Measurements from ENCODE around the gene SMAD1.

SMAD1 gene

DNA sequence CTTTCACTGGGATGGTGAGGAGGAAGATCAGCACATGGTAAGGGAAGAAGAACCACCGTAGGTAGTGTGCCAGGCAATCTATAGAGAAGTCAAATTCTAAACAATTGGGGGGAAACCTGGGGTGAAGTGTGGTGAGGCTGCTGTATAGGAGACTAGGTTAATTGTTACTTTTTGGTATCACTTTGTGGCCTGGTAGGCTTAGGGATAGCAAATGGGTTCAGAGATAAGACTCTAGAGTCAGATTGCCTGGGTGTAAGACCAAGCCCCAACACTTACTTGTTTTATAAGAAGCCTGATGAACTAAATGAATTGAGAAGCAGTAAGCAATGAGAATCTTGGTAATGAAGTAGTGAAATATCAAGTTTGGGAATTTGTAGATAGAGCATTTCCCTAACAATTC is 8.7 kb downstream of the SMAD1 start:
- no peak for DNase-seq

DNA sequence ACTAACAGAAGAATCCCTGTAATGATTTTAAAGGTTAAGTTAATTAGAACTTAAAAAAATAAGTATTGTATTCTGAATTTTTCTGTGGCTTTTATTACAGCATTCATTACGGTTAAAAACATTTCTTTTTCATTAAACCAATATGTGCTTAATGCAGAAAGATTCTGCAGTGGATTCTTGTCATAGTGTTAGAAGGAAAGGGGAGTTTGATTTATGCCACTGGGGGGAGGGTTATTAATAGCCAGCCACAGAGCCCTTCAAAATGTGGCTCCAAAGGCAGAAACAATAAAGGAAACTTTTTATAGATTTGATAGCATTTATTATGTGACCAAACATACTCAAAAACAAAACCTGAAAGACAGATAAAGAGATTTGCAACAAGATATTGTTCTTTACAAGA is 9.1 kb downstream of the SMAD1 start:
- no peak for DNase-seq

DNA sequence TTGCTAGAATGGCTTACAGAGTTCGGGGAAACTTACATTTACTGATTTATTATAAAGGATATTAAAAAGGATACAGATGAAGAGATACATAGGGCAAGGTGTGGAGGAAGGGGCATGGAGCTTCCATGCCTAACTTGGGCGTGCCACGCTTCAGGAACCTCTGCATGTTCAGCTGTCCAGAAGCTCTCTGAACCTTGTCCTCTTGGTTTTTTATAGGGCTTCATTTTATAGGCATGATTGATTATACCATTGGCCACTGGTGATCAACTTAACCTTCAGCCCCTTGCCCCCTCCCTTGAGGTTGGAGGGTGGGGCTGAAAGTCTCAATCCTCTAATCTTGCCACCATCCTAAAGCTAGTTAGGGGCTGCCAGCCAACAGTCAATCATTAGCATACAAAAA is 10.7 kb downstream of the SMAD1 start:
- no peak for DNase-seq

DNA sequence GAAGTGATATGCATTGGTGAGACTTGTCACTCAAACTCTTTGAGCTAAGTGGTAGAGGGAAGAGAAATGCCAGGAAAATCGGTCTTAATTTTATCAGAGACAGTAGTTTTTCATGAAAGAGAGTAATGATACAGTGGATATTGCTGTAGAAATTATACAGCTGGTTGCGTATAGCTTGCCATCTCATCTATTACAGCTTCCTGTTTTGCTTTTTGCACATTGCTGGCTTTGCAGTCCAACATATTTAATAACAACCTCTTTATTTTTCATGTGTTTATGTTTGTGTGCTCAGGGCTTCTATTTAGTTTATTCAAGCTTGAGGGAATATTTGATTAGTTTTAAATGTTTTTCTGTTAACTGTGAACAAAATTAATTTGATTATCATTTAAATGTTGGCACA is 11.5 kb downstream of the SMAD1 start:
- DNase-seq: no peak

DNA sequence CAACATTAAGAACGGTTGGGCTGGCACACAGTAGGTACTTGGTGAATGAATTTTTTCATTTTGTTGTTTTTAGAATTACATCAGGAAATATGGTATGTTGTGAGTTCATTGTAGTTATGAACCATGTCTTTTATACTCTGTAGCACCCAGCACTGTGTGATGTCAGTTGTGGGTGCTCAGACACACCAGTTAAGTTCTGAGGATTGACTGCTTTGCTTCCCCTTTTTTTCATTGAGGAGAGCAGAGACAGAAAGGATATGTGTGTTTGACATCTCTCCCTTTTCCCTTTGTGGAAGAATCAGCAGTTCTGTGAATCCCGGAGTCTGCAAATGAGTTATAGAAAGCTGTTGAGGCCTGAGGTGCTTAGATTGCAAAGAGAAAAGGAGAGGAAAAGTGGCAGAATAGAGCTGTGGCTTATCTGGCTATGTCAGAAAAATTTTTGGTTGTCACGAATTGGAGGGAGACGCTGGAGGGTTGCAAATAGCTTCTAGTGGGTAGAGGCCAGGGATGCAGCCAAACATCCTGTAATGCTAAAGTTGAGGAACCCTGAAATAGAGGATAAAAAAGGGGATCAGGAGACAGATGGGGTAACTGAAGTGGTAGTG is 13.1 kb downstream of the SMAD1 start:
- no peak for DNase-seq

DNA sequence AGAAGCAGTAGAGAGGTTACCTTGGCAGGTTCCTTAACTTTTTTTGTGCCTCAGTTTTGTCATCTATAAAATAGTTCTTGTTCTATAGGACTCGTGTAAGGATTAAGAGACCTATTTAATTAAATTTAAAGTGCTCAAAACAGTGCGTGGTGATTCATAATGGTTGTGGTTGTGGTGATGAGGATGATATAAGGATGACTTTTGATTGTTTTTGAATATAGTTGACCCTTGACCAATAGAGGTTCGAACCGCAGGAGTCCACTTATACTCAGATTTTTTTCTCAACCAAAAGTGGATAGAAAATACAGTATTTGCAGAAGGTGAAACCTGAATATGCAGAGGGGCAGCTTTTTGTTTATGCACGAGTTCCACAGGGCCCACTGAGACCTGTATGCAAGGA is 14.6 kb downstream of the SMAD1 start:
- no peak for DNase-seq

DNA sequence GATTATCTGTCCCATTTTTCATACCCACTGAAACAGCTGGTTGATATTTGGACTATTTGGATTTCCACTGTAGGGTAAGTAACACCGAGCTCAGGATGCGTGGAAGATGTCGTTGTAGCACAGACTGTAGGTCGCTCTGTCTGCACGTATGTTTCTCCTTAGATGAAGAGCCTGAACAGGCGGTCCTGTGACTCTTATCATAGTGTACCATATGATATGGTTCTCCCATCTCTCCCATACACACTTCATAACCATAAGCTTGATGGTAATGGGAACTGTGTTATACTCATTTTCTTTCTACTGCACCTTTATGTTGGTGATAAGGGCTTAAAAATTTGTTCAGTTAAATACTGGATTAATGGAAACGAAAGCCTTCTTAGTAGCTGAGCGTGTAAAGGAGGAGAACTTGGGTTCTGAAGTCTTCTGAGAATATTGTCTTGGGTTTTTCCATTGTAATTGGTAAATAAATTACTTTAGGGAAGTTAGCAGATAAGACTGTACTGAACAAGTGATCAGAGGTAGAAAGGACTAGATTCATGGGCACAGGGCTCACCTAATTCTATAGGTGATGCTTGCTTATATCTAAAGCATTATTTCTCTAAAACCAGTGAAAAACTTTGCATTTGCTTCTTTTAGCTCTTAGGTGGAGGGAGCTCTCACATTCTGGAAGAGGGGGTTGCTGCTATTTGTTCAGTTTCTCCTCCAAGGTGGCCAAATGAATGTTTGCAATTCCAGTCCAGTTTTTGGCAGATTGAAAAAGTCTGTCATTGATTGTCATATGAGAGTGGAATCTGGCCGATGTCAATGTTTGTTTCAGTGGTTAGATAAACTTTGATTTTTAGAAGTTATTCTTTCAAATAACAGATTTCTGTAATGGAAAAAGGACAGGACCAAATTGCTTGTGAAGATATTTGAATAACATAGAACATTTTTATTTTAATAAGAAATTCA is 15.8 kb downstream of the SMAD1 start:
- no peak for DNase-seq

DNA sequence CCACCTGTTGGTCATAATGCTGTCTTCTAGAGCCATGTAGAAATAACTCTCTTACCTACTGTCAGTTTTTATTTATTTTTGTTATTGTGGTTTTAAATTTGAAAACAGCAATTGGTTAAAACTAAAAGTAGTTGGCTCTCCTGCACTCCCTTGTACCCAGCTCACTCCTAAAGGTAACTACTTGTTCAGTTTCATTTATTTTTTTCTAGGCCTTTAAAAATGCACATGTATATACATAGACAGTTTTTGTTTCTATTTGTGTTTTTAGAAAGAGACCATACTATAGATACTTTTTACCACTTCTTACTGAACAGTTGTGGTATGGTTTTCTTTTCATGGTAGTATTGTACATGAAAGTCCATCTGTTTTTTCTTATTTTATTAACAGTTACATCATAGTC is 16.8 kb downstream of the SMAD1 start:
- DNase-seq: no peak

DNA sequence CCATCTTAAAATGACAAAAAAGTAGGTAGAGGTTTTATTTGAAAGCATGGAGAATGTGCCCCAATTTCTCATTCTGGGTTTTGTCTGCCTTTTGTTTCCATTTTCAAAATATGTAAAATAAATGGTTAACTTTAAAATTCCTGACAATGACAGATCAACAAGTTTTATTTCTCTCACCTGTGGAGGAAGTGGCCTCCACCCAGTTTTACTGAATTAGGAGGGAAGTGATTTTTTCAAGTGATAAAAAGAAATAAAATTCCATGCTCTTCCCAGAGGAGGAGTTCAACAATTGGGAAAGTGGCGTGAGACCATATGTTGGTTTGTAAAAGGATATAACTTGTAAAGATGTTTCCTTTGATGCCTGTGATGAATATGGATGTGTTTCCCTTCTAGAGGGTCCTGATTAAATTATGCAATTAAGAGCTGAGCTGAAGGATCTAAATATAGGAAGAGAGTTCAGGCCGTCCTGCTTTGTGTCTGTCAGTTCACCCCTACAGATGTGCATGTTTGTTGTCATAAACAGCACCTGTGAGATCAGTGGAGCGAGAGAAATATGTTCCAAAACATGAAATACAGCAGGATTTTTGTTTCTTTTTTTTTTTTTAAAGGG is 19.5 kb downstream of the SMAD1 start:
- DNase-seq: no peak

DNA sequence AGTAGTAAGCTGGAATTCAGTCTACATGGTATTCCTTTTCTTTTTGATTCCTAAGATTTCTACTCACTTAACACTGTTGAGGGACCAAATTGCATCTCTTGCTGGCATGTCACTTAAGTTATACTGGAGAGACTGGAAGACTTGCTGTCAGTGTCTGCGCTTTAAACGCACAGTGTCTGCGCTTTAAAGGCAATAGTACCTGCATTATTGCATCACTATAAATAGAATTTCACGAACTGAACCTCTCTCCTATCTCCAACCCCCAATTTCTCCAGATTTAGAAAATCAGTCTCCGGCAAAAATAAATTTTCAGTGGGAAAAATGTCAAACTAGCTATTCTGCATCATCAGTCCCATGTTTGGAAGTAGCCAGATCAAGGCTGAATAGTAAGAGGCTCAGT is 21.2 kb downstream of the SMAD1 start:
- no peak for DNase-seq

DNA sequence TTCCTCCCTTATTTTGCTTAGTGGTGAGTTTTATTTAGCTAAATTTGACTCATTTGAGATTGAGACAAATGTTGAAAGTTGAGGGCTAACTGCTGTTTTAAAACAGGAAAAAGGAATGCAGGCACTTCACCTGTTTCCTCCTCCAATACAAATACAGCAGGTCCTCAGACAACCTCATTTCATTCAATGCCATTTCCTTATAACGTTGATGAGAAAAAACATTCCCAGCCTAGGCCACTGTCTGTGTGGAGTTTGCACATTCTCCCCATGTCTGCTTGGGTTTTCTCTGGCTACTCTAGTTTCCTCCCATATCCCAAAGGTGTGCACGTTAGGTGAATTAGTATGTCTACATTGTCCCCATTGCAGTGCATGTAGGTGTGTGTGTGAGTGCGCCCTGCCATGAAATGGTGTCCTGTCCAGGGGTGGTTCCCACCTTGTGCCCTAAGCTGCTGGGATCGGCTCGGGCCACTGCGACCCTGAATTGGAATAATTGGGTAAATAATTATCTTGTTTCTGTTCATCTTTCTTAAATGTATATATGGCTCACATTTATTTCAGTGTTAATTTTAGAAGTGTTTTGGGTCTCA is 21.9 kb downstream of the SMAD1 start:
- no peak for DNase-seq

DNA sequence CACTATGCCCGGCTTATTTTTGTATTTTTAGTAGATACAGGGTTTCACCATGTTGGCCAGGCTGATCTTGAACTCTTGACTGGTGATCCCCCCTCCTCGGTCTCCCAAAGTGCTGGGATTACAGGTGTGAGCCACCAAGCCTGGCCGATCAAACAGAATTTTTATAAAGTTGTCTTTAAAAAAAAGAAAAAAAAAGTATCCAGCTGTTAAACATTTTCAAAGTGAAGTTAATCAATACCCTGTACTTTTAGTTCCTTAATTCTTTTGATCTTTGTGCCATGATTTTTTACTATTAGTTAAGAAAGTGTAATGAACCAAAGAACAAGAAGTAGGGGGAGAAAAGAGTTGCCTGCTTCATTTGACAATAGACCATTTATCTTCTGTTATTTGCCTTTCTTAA is 24.3 kb downstream of the SMAD1 start:
- DNase-seq: no peak

DNA sequence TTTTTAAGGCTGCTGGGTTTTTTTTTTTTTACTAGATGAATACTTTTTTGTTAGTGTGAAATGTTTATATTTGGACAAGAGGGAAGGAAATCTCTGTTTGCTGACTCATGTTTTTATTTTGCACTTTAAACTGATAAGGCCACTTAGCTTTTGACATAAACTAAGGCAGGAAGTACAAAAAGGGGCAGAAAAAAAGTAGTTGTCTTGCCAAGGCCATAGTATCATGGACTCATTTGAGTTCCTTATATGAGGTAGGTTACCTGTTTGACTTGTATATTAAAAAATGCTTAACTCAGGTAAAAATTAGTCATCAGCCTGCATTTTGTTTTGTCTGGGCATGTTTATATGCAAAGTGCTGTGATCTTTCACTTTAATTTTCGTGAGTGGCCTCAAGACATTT is 26.0 kb downstream of the SMAD1 start:
- DNase-seq: no peak

DNA sequence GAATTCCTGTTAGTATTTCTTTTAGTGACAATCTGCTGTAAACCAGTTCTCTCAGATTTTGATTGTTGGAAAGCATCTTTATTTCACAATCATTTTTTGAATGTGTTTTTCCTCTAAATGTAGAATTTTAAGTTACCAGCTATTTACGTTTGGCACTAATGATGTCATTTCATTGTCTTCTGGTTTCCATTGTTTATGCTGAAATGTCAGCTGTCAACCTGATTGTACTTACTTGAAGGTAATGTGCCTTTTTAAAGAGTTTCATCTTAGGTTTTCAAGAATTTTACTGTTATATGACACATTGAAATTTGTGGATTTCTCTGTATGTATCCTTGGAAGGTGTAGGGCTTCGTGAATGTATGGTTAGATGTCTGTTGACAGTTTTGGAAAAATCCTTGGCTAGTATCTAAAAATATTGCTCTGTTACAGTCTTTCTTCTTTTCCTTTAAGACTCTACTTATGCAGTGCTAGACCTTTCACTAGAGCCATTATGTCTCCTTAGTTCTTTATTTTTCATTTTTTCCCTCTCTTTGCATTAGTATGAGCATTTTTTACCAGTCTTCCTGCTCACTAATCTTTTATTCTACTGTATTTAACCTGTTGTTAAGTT is 30.4 kb downstream of the SMAD1 start:
- no peak for DNase-seq

DNA sequence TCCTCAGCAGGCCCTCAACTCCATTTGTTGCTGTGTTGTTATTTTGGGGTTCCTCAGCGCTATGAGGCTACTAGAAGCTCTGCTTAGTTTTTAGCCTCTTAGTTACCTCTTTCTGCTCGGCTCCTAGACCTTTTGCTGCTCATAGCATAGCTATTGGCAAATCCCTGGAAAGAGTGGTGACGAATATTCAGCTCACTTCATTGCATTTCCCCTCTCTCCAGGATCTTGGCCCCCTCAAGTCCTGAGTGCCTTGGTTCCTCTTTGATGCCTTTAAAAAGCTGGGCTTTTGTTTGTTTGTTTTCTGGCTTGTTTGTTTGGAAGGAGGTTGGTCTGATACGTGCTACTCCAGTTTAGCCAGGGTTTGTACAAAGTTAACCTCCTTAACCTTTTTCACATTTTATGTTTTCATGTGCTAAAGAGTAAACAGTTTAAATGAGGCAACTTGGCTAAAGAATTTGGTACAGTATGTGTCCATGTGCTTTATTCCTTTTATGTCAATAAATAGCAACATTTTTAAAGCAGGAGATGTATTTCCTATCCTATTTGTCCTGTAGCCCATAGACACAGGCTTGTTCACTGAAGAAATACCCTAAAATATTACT is 31.5 kb downstream of the SMAD1 start:
- DNase-seq: no peak

DNA sequence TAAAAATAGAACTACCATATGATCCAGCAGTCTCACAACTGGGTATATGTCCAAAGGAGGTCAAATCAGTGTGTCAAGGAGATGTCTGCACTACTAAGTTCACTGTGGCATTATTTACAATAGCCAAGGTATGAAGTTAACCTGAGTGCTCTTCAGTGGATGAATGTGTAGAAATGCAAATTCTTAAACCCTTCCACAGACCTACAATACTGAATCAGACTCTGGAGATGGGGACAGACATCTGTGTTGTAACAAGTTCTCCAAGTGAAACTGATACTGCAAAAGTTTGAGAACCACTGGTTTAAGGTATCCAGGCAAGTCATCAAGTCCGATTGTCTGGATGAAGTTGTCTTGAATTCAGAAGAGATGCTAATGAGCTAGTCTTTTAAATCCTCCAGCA is 38.5 kb downstream of the SMAD1 start:
- DNase-seq: no peak

DNA sequence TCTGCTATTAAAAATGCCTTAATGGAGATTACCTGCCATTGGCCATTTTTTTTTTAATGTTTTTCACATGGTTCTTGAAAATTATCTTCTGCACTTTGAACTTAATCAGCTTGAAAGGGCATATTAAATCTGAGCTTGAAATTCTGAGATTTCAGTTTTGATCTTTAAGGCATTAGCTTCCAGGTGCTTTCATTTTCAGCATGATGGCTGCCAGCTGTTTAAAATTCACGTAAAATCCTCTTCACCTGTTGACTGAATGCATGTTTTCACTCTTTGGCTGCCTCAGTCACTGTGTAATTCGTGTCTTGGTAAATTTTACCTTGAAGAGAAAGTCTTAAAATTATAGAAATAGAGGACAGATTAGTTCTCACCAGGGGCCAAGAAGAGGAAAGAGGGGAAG is 39.6 kb downstream of the SMAD1 start:
- DNase-seq: no peak

DNA sequence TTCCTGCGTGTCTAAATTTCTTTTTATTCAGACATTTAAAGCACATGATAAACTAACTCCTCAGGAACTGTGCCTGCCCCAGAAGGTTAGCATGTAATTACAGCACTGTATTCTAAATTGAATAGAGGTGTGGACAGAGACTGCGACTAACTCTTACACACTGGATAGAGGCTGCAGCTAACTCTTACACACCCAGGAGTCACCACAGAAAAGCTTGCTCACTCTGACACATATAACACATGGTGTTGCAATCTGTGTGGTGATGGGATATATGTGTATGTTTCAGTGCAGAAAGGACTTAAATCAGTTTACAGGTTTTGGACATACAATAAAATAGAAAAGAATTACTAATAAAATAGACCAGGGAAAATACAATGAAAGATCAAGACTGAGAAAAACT is 41.5 kb downstream of the SMAD1 start:
- DNase-seq: no peak

DNA sequence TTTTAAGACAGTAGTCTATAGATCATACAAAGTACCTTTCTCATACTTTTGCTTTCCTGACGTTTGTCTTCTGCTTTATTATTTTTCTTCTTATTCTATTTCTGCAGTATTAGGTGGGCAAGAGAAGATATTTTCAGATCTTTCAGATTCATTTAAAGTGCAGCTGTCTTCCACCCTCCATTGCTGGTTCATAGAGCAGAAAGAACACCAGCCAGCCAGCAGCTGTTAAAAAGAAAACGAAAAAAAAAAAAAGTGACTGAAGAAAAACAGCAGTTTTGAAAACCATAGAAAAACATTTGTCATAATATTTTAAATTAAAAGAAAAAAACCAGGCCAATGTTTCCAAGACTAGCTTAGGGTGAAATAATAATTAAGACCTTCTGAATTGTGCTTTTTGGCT is 42.9 kb downstream of the SMAD1 start:
- DNase-seq: no peak

DNA sequence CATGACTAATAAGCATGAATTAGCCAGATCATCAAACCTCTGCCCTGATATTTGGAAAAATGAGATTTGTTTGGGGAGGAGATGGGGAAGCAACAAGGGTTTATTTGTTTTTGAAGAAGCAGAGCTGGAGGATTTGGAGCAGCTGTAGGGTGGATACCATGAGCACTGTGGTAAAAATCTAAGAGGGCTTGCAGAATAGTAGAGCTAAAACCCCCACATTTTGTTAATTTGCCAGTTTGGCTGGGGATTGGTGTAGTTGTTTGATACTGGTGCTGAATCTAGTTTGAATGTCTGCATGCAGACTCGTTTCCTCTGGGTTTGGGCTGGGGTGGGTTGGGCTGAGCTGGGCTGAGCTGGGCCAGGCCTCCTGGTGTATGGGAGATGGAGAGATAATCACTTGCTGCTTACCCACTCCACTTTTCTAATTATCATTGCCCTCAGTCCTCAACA is 43.7 kb downstream of the SMAD1 start:
- no peak for DNase-seq

DNA sequence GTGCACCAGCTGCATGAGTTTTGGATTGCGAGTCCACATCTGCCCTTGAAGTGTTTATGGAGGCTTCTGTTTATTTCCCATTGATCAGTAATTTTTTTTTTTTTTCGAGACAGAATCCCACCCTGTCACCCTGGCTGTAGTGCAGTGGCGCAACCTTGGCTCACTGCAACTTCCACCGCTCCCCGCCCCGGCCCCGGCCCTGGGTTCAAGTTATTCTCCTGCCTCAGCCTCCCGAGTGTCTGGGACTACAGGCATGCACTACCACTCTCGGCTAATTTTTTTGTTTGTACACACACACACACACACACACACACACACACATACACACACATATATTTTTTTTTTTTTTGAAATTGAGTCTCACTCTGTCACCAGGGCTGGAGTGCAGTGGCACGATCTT is 46.1 kb downstream of the SMAD1 start:
- DNase-seq: no peak

DNA sequence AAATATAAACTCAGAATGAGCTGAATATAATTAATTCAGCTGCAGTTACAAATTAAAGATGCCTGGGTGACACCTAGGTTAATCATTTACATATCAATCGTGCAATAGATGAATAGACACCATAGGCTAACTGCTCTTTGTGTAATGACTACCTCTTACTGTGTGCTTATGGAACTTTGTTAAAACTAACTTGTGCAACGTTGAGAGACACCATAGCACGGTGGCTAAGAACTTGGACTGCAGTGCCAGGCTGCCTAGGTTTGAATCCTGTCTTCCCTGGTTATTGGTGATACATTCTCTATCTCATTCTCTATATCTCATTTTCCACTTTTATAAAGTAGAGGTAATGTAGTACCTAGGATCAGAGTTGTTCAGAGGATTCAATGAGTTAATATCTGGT is 46.9 kb downstream of the SMAD1 start:
- DNase-seq: no peak

DNA sequence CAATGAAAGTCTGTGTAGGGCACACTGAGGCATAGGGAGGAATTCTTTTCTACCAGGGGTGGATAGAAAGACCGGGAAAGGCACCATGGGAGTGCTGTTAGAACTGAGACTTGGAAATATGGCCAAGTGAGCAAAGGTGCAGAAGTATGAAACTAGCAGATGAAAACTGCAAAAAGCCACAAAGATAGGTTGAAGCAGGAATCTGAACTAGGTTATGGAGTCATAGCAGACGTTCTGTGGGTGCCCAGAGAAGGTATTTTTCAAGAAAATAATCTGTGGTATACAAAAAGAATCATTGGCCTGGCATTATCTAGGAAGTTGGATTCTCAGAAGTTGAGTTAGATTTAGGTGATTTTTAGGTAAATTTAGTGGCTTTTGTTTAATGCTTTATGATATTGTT is 48.5 kb downstream of the SMAD1 start:
- DNase-seq: no peak

All from T1000 (cell line).